IMR-90 (cell line): Measurements from ENCODE around the gene PPP1CB. TPM values are rescaled to one million over a fixed set of nuclear protein-coding genes. Genes with fewer than 3 reads are reported as not detected.

Source experiments
- ATAC-seq: fragments of 200-7000 bp; cut with Tn5 transposase; 2 replicates; pipeline ENCODE4 v1.9.1; 2020; ENCODE audit warnings: low read depth, mild to moderate bottlenecking, moderate library complexity
- BruUV-seq: library from RNA; stranded (reverse); fragments of 400-500 nt; replicated peaks from 2 replicates; lab custom pipeline; 2021; lab: Mats Ljungman, UMichigan
- CTCF ChIA-PET: fragments of 300-600 bp; formaldehyde crosslinking; extraction: SDS; loops from one replicate; lab custom pipeline; 2021; ENCODE audit warnings: antibody characterized with exemption; lab: Yijun Ruan, JAX
- POLR2A ChIA-PET: fragments of 300-600 bp; sonication (Branson Sonifier 250); formaldehyde crosslinking; loops from one replicate; lab custom pipeline; 2022; ENCODE audit warnings: antibody characterized with exemption; ENCODE audit not compliant: unreplicated experiment; lab: Charles Lee
- DNase-seq: peaks from one replicate; pipeline ENCODE4 v3.0.0; 2013
- H2AFZ ChIP-seq: replicated peaks from 2 replicates; pipeline ENCODE3; 2013; ENCODE audit warnings: low read length, mild to moderate bottlenecking; ENCODE audit not compliant: poor library complexity
- H2AK5ac ChIP-seq: 2 replicates; pipeline ENCODE4 v1.6.1; 2013; ENCODE audit warnings: low read depth, low read length, inconsistent platforms
- H2AK9ac ChIP-seq: replicated peaks from 2 replicates; pipeline ENCODE3; 2013; ENCODE audit warnings: mild to moderate bottlenecking, low read depth, low read length, moderate library complexity; ENCODE audit not compliant: poor library complexity
- H2BK120ac ChIP-seq: 2 replicates; pipeline ENCODE4 v1.6.1; 2013; ENCODE audit warnings: low read depth, low read length, inconsistent platforms
- H2BK15ac ChIP-seq: 3 replicates; pipeline ENCODE4 v1.6.1; 2013; ENCODE audit warnings: low read depth, low read length, inconsistent platforms
- H2BK20ac ChIP-seq: 2 replicates; pipeline ENCODE4 v1.6.1; 2013; ENCODE audit warnings: low read depth, mild to moderate bottlenecking, inconsistent platforms, low read length, moderate library complexity
- H2BK5ac ChIP-seq: 2 replicates; pipeline ENCODE4 v1.6.1; 2013; ENCODE audit warnings: mild to moderate bottlenecking, low read depth, low read length, inconsistent platforms; ENCODE audit not compliant: poor library complexity, severe bottlenecking
- H3K14ac ChIP-seq: replicated peaks from 2 replicates; pipeline ENCODE4 v1.6.1; 2013; ENCODE audit warnings: low read depth, low read length, inconsistent platforms
- H3K18ac ChIP-seq: 2 replicates; pipeline ENCODE4 v1.6.1; 2013; ENCODE audit warnings: low read depth, low read length, control low read depth
- H3K23ac ChIP-seq: 2 replicates; pipeline ENCODE4 v1.6.1; 2013; ENCODE audit warnings: low read depth, low read length, inconsistent platforms
- H3K27ac ChIP-seq: 2 replicates; pipeline ENCODE4 v1.5.1; 2013; ENCODE audit warnings: mild to moderate bottlenecking, control low read depth, low read length; ENCODE audit not compliant: insufficient read depth
- H3K27me3 ChIP-seq: 2 replicates; pipeline ENCODE4 v1.6.1; 2013; ENCODE audit warnings: low read length; ENCODE audit not compliant: control insufficient read depth, insufficient read depth
- H3K36me3 ChIP-seq: 2 replicates; pipeline ENCODE4 v1.6.1; 2013; ENCODE audit warnings: low read length, mixed read lengths; ENCODE audit not compliant: control insufficient read depth, insufficient read depth
- H3K4ac ChIP-seq: 2 replicates; pipeline ENCODE4 v1.6.1; 2013; ENCODE audit warnings: low read depth, low read length, inconsistent platforms
- H3K4me1 ChIP-seq: 2 replicates; pipeline ENCODE4 v1.6.1; 2013; ENCODE audit warnings: low read length, mixed read lengths; ENCODE audit not compliant: control insufficient read depth, insufficient read depth
- H3K4me2 ChIP-seq: 2 replicates; pipeline ENCODE4 v1.6.1; 2013; ENCODE audit warnings: low read depth, mild to moderate bottlenecking, control low read depth, low read length, moderate library complexity
- H3K4me3 ChIP-seq: 2 replicates; pipeline ENCODE4 v1.5.1; 2013; ENCODE audit warnings: low read depth, mild to moderate bottlenecking, control low read depth, low read length, moderate library complexity; ENCODE audit not compliant: insufficient read depth
- H3K56ac ChIP-seq: 2 replicates; pipeline ENCODE4 v1.6.1; 2013; ENCODE audit warnings: low read length, inconsistent platforms; ENCODE audit not compliant: insufficient read depth; ENCODE audit errors: extremely low read depth
- H3K79me1 ChIP-seq, 2 experiments: 2 replicates each; pipeline ENCODE4 v1.6.1; 2013; ENCODE audit warnings: low read length in 2 of 2, inconsistent platforms in 1 of 2, low read depth in 1 of 2
- H3K9ac ChIP-seq: 2 replicates; pipeline ENCODE4 v1.6.1; 2013; ENCODE audit warnings: low read depth, low read length, control low read depth
- H3K9me1 ChIP-seq: 2 replicates; pipeline ENCODE4 v1.6.1; 2013; ENCODE audit warnings: low read length, inconsistent platforms; ENCODE audit not compliant: insufficient read depth
- H3K9me3 ChIP-seq: 2 replicates; pipeline ENCODE4 v1.6.1; 2013; ENCODE audit warnings: low read length; ENCODE audit not compliant: control insufficient read depth, insufficient read depth
- H4K20me1 ChIP-seq: 2 replicates; pipeline ENCODE4 v1.6.1; 2013; ENCODE audit warnings: low read length, inconsistent platforms; ENCODE audit not compliant: insufficient read depth
- H4K5ac ChIP-seq: 2 replicates; pipeline ENCODE4 v1.6.1; 2013; ENCODE audit warnings: mild to moderate bottlenecking, low read depth, low read length, control low read depth
- H4K8ac ChIP-seq, 2 experiments: 2 replicates each; pipeline ENCODE4 v1.6.1; 2013; ENCODE audit warnings: low read depth in 2 of 2, low read length in 2 of 2, control low read depth in 1 of 2, inconsistent platforms in 1 of 2
- H4K91ac ChIP-seq: 2 replicates; pipeline ENCODE4 v1.6.1; 2013; ENCODE audit warnings: low read depth, low read length, inconsistent platforms; ENCODE audit not compliant: insufficient read depth
- MAFK ChIP-seq: IDR thresholded peaks from 2 replicates; pipeline ENCODE4 v1.6.1; 2012; ENCODE audit warnings: low read depth, low read length, improper control_type of control experiment
- POLR2A ChIP-seq: IDR thresholded peaks from 2 replicates; pipeline ENCODE4 v1.6.1; 2012; ENCODE audit warnings: mild to moderate bottlenecking, low read depth, low read length
- WGBS, 2 experiments: methylation state at CpG; one replicate each; pipeline versions ENCODE4 v1.1.5 to v1.1.7; 2013; ENCODE audit warnings: missing lambda C conversion rate in 2 of 2; ENCODE audit not compliant: insufficient read length in 1 of 2; ENCODE audit errors: extremely low coverage in 2 of 2; 5-methylcytosine and 5-hydroxymethylcytosine counted together
- dilution Hi-C: fragments of 300-500 bp; cut with HindIII; formaldehyde crosslinking; loops from one replicate; pipeline ENCODE4 v1.14.3; 2018; ENCODE audit warnings: low sequenced_read_pairs; ENCODE audit not compliant: unreplicated experiment
- in situ Hi-C: fragments of 300-500 bp; cut with MboI; formaldehyde crosslinking; loops from 3 replicates; pipeline ENCODE4 v1.14.3; 2019; ENCODE audit warnings: low sequenced_read_pairs, inconsistent platforms, mixed read lengths
- intact Hi-C: fragments of 100-400 bp; cut with micrococcal nuclease; formaldehyde crosslinking; loops from 2 replicates; pipeline ENCODE4 v1.10.0; 2022
- polyA plus RNA-seq, 3 experiments: library from polyadenylated mRNA; depleted of rRNA; stranded (reverse); fragments of >200 nt; gene quantifications; 2 replicates each; pipeline ENCODE4 v1.2.3, GENCODE V29; 2012; ENCODE audit warnings: low replicate concordance in 1 of 3
- total RNA-seq: library from RNA; depleted of rRNA; stranded (reverse); fragments of >200 nt; gene quantifications from 2 replicates; pipeline ENCODE4 v1.2.3, GENCODE V29; 2012

PPP1CB gene
- total and polyA plus RNA-seq, 2 of the 4 experiments (the other 2 are of a cell fraction) = 37.7 to 111 TPM

DNA sequence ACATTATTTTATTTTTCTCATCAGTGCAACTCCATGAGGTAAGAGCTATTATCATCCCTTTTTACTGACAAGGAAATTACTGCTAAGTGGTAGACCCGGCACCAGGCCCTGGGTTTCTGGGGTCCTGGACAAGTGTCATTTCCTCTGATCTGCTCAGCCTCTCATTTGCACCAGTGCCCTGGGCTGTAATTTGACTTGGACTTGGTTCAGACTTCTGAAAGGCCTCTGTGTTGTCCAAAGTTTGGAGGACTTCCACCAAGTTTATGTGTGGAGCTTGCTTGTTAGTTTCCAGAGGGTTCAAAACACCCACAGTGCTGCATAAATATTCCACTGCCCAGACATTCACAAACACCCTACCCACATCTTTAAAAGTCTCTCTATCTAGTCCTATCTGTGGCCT, 44.0 kb upstream of the PPP1CB start:
- 0 out of 2 replicates have a peak, but pooled peaks have one; percentile 11 for ATAC-seq

More for the DNA sequence above, 44.0 kb upstream of the PPP1CB start:
- dilution Hi-C loops (no loop called here), in situ Hi-C loops (no loop called here), intact Hi-C loops (no loop called here)
- no peak for DNase-seq
- Histone ChIP-seq H3K4ac (no peak overlapping the region), H3K27me3 (no peaks in the 10 kb centered on the region), H2BK20ac (no peak overlapping the region), H3K56ac (no peak overlapping the region), H3K36me3 (no peaks in the 10 kb centered on the region), H2BK5ac (peak overlapping the region; percentile 3), H4K5ac (0 out of 2 replicates have a peak overlapping the region, but pooled peaks have one; percentile 36), H3K4me1 (peaks cover 14% of the 10 kb centered on the region), H3K4me2 (no peak overlapping the region), H3K9me1 (no peaks in the 10 kb centered on the region), H3K79me1 (no peaks in the 10 kb centered on the region), H3K9ac (0 out of 2 replicates have a peak overlapping the region, but pooled peaks have one; percentile 2), H4K91ac (peak overlapping the region; percentile 0; the same call in 1 of the 2 replicates), H2AFZ (no peak overlapping the region), H3K9me3 (peaks cover 4% of the 10 kb centered on the region), H3K4me3 (no peak overlapping the region), H2AK9ac (no peak overlapping the region), H3K27ac (peak overlapping the region; percentile 17; the same call in 1 of the 2 replicates), H3K23ac (no peak overlapping the region), H4K20me1 (no peaks in the 10 kb centered on the region), H4K8ac (no peak overlapping the region), H3K14ac (peak overlapping the region; percentile 20; the same call in 1 of the 2 replicates), H2BK15ac (no peak overlapping the region), H3K18ac (peak overlapping the region; percentile 4; the same call in 1 of the 2 replicates), H2BK120ac (no peak overlapping the region), H2AK5ac (no peak overlapping the region)
- BruUV-seq = no TSS peak
- whole genome bisulfite sequencing, 2 experiments = 40% methylated on average over 1 of the region's 1 CpG; no CpG with 5 or more reads in 1 of the 2 experiments
- ChIA-PET POLR2A (no interaction called here), CTCF (no interaction called here)
- TF ChIP-seq POLR2A (no peak), MAFK (no peak)
